ENCODE data around the gene FARSB. TPM values are rescaled to one million over a fixed set of nuclear protein-coding genes. Genes with fewer than 3 reads are reported as not detected.

Gene FARSB
- total RNA-seq, 1 donor from 2014 or later: 23.1 TPM

DNA sequence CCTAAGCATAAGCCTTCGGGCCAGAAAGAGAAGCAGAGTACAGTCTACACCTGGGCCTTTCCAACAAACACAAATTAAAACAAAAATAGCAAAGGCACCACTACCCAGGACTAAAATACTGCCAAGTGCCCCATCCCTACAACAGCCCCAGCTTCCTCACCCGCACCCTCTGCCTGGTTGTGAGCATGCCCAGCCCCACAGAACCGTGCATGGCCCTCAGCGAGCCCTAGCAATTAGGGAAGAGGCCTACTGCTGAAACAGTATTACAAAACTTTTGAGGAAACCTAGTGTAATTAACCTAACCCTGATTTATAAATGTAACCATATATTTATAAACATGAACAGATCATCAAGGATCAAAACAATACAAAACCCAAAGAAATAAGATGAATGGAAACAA lies 44.2 kb downstream of the FARSB start:
- H3K9ac ChIP-seq (ENCODE audit: low read length): no peak overlapping the region
- no peak for FAIRE-seq
- H3K27me3 ChIP-seq (ENCODE audit: insufficient read depth, low read length): no peaks in the 10 kb centered on the region

GRCh38 chr2:222610746-222611145 lies 45.1 kb downstream of the FARSB start:
- Histone ChIP-seq H3K4me1 (ENCODE audit: insufficient read depth, low read length) (no peaks in the 10 kb centered on the region), H3K79me2 (ENCODE audit: insufficient read depth, low read length) (no peaks in the 10 kb centered on the region), H2AFZ (ENCODE audit: low read depth, low read length) (no peak overlapping the region), H3K27ac (ENCODE audit: low read depth, low read length) (no peak overlapping the region), H3K36me3 (ENCODE audit: insufficient read depth, low read length) (peaks cover 28% of the 10 kb centered on the region), H3K9me3 (ENCODE audit: insufficient read depth, low read depth, low read length) (no peaks in the 10 kb centered on the region), H4K20me1 (ENCODE audit: insufficient read depth, low read length) (no peaks in the 10 kb centered on the region), H3K9ac (ENCODE audit: low read length) (no peak overlapping the region), H3K27me3 (ENCODE audit: insufficient read depth, low read length) (no peaks in the 10 kb centered on the region), H3K4me2 (ENCODE audit: low read length) (no peak overlapping the region), H3K4me3 (ENCODE audit: insufficient read depth, low read depth, low read length) (no peak overlapping the region)
- H3K36me3 Mint-ChIP-seq (ENCODE audit: low read depth, unreplicated experiment): peaks cover 2% of the 10 kb centered on the region
- no peak for FAIRE-seq
- H3K4me1 Mint-ChIP-seq (ENCODE audit: low read depth, unreplicated experiment): no peaks in the 10 kb centered on the region
- no peaks in the 10 kb centered on the region for H3K27me3 Mint-ChIP-seq (ENCODE audit: low read depth, unreplicated experiment)
- TF ChIP-seq EZH2 (IDR thresholded peaks at IDR 0.05; ENCODE audit: insufficient read depth, low read length): no peak
- TF ChIP-seq, protein P1, sequence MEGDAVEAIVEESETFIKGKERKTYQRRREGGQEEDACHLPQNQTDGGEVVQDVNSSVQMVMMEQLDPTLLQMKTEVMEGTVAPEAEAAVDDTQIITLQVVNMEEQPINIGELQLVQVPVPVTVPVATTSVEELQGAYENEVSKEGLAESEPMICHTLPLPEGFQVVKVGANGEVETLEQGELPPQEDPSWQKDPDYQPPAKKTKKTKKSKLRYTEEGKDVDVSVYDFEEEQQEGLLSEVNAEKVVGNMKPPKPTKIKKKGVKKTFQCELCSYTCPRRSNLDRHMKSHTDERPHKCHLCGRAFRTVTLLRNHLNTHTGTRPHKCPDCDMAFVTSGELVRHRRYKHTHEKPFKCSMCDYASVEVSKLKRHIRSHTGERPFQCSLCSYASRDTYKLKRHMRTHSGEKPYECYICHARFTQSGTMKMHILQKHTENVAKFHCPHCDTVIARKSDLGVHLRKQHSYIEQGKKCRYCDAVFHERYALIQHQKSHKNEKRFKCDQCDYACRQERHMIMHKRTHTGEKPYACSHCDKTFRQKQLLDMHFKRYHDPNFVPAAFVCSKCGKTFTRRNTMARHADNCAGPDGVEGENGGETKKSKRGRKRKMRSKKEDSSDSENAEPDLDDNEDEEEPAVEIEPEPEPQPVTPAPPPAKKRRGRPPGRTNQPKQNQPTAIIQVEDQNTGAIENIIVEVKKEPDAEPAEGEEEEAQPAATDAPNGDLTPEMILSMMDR (IDR thresholded peaks at IDR 0.05; ENCODE audit: insufficient read depth, low read depth, low read length): no peak
- no peak overlapping the region for H3K27ac Mint-ChIP-seq (ENCODE audit: unreplicated experiment)
- no peak overlapping the region for H3K4me3 Mint-ChIP-seq (ENCODE audit: unreplicated experiment)
- DNase-seq (ENCODE audit: low read depth): no peak
- H3K9me3 Mint-ChIP-seq (ENCODE audit: unreplicated experiment): no peaks in the 10 kb centered on the region

More for the DNA sequence above, 44.2 kb downstream of the FARSB start:
- Mint-ChIP-seq H3K4me1 (ENCODE audit: low read depth, unreplicated experiment) (no peaks in the 10 kb centered on the region), H3K27ac (ENCODE audit: unreplicated experiment) (no peak overlapping the region), H3K9me3 (ENCODE audit: unreplicated experiment) (no peaks in the 10 kb centered on the region), H3K4me3 (ENCODE audit: unreplicated experiment) (no peak overlapping the region), H3K36me3 (ENCODE audit: low read depth, unreplicated experiment) (peaks cover 2% of the 10 kb centered on the region), H3K27me3 (ENCODE audit: low read depth, unreplicated experiment) (no peaks in the 10 kb centered on the region)
- Histone ChIP-seq H3K27ac (ENCODE audit: low read depth, low read length) (no peak overlapping the region), H3K9me3 (ENCODE audit: insufficient read depth, low read depth, low read length) (no peaks in the 10 kb centered on the region), H3K4me3 (ENCODE audit: insufficient read depth, low read depth, low read length) (no peak overlapping the region), H3K79me2 (ENCODE audit: insufficient read depth, low read length) (no peaks in the 10 kb centered on the region), H2AFZ (ENCODE audit: low read depth, low read length) (no peak overlapping the region), H3K4me1 (ENCODE audit: insufficient read depth, low read length) (no peaks in the 10 kb centered on the region), H3K36me3 (ENCODE audit: insufficient read depth, low read length) (peaks cover 32% of the 10 kb centered on the region), H3K4me2 (ENCODE audit: low read length) (no peak overlapping the region), H4K20me1 (ENCODE audit: insufficient read depth, low read length) (no peaks in the 10 kb centered on the region)
- TF ChIP-seq, protein P1 (IDR thresholded peaks at IDR 0.05; ENCODE audit: insufficient read depth, low read depth, low read length): no peak
- no peak for TF ChIP-seq EZH2 (IDR thresholded peaks at IDR 0.05; ENCODE audit: insufficient read depth, low read length)
- DNase-seq (ENCODE audit: low read depth): no peak

DNA sequence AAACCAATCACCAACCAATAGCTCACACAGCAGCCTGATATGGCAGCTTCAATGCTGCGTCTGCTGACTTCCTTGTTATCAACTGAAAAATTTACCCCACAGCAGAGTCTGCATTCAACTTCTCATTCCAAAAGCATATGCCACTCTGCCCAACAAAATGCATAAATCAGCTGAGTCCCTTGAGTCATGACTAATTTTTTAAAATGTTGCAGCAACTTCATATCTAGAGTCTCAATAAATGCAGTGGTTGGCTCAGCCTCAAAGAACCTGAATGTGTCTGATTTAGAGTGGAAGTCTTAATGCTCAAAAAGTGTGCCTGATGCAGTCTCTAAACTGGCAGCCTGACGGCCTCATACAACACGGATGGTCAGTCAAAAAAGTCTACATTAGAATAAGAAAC lies 46.5 kb downstream of the FARSB start:
- DNase-seq (ENCODE audit: low read depth) (peak; percentile 20), FAIRE-seq (no peak)
- Mint-ChIP-seq H3K27ac (ENCODE audit: unreplicated experiment) (no peak overlapping the region), H3K27me3 (ENCODE audit: low read depth, unreplicated experiment) (no peaks in the 10 kb centered on the region), H3K9me3 (ENCODE audit: unreplicated experiment) (no peaks in the 10 kb centered on the region), H3K36me3 (ENCODE audit: low read depth, unreplicated experiment) (peaks cover 2% of the 10 kb centered on the region), H3K4me3 (ENCODE audit: unreplicated experiment) (no peak overlapping the region), H3K4me1 (ENCODE audit: low read depth, unreplicated experiment) (no peaks in the 10 kb centered on the region)
- H3K79me2 ChIP-seq (ENCODE audit: insufficient read depth, low read length): no peaks in the 10 kb centered on the region
- H3K4me1 ChIP-seq (ENCODE audit: insufficient read depth, low read length): no peaks in the 10 kb centered on the region
- H3K27ac ChIP-seq (ENCODE audit: low read depth, low read length): no peak overlapping the region
- H3K36me3 ChIP-seq (ENCODE audit: insufficient read depth, low read length): peaks cover 20% of the 10 kb centered on the region
- H4K20me1 ChIP-seq (ENCODE audit: insufficient read depth, low read length): no peaks in the 10 kb centered on the region
- H3K9ac ChIP-seq (ENCODE audit: low read length): no peak overlapping the region
- H3K9me3 ChIP-seq (ENCODE audit: insufficient read depth, low read depth, low read length): no peaks in the 10 kb centered on the region
- no peak overlapping the region for H3K4me3 ChIP-seq (ENCODE audit: insufficient read depth, low read depth, low read length)
- H3K4me2 ChIP-seq (ENCODE audit: low read length): no peak overlapping the region
- H3K27me3 ChIP-seq (ENCODE audit: insufficient read depth, low read length): no peaks in the 10 kb centered on the region
- no peak overlapping the region for H2AFZ ChIP-seq (ENCODE audit: low read depth, low read length)
- no peak for TF ChIP-seq EZH2 (IDR thresholded peaks at IDR 0.05; ENCODE audit: insufficient read depth, low read length)
- TF ChIP-seq, protein P1 (IDR thresholded peaks at IDR 0.05; ENCODE audit: insufficient read depth, low read depth, low read length): no peak
